GM21381 (cell line): ENCODE data around the gene CNTNAP1.
"Not testable (repeated sequence)": the region's sequence is repeated elsewhere in the genome, so short reads cannot be mapped to it uniquely, and the experiment has no call there.

Experiments
- ATAC-seq: cut with Tn5 transposase; IDR thresholded peaks from one replicate; pipeline ENCODE4 v1.9.1; 2021; ENCODE audit warnings: mild to moderate bottlenecking, moderate library complexity; ENCODE audit not compliant: unreplicated experiment

Gene CNTNAP1

GRCh38 chr17:42720996-42721583, 38.8 kb downstream of the CNTNAP1 start:
- ATAC-seq, result no peak

DNA sequence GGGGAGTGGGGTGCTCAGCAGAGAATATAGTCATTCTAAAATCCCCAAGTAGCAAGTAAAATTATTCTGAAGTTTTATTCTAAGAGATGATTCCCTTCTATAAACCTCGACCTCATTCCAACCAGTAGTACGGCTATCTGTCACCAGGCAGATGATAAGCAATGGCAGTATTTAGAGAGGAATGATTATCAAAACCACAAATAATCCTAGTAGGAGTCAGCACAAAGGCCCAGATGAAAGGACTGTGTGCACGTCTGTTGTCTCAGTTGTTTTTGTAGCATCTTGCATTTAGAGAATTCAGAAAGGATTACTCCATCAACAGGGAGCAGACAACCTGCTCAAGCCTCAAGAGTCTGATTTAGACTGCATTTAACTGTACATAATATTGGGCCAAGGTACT, 41.3 kb downstream of the CNTNAP1 start:
- ATAC-seq, result no peak

GRCh38 chr17:42725143-42725542, 42.8 kb downstream of the CNTNAP1 start:
- no peak for ATAC-seq

DNA sequence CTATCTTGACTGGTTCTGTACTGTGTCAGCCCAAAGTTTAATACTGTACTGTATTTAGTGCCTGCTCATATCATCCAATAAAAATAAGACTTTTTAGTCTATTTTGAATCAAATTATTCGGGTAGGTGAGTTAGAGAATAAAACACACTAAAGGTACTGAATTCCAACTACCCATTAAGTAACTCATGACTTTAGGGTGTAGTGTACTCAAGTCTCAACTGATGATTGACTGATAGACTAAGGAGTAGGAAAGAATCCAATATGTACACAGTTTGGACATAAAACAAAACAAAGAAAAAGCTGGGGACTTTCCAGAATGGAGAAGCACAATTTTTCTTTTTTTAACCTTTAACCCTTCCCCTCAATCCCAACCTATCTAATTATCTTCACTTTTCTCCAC, 58.4 kb downstream of the CNTNAP1 start:
- ATAC-seq, result no peak

GRCh38 chr17:42742916-42743315, 60.6 kb downstream of the CNTNAP1 start:
- ATAC-seq, result not testable (repeated sequence)

DNA sequence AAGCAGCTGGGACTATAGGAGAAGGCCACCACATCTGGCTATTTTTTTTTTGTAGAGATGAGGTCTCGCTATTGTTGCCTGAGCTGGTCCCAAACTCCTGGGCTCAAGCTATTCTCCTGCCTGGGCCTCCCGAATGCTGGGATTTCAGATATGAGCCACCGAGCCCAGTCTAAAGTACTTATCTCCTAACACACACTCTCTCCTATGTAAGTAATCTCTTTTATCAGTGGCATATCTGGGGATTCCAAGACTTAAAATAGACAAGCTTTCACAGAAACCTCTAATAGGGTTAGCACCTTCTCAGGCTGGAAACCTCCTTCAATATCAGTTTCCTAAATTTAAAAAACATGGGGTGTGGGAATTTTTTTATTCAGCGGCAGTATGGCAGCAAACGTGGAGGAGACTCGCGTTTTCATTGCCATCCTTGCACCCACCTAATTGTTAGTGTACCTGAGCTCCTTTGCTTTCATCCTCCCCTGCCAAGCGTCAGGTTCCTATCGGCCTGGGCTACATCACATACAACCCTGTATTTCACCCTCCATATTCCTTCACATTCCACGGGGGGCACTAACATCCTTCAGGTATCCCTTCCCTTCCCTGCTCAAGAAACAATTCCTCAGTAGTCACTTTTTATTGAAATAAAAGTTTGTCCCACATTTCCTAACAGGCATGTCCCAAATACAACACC, 61.4 kb downstream of the CNTNAP1 start:
- ATAC-seq, result no peak

DNA sequence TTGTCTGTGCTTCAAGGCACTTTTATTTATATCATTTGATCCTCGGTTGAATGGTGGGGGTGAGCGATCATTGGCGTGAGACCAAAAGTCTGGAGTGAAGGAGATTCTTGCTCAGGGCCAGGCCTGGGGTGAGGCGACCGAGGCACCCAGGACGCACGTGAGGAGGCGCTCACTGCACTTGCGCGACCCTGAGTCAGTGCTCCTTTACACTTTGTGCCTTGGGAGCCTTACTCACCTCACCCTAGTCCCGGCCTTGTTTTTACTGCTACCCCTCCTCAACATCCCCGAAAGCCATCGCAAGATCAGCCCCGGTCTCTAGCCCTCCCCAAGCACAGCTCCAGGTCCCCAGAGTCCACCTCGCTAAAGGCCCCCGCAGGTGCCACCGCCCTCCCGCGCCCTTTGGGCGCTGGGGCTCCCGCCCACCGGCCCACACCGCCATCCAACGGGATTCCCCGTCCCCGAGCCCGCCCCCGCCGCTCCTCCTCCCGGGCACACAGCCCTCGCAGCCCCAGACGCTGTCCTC, 62.0 kb downstream of the CNTNAP1 start:
- ATAC-seq, result peak; percentile 39

DNA sequence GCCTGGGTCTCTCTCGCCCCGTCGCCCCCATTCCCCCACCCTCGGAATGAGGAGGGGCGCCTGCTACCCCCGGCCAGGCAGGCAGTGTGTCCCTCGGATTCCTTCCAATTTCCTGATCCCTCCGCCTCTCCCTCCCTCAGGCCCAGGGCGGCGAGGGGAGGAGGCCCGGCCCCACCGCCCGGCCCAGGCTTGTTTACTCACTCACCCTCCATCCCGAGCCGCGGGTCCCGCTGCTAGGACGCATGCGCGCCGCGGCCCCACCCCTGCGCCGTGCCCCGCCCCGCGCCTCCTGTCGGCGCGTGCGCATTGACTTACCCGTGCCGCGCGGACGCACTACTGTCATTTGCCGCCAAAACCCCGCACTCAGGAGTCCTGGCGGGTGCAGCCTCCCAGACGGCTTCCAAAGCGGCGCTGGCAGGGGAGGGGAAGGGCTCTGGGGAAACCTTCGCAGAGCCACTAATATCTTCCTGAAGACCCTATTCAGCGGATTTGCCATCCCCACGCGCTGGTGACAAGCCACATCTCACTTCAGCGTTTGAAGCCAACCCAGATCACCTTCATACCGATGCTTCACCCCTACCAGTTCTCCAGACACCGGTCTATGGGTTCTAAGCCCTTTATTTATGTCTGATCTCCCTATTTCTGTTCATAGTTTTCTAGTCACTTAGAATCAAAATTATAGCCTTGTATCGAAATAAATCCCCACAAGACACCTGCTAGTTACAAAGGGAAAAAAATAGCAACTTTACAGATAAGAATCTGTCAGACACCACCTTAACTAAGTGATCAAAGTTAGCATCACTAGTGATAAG, 62.7 kb downstream of the CNTNAP1 start, which contains the start of gene EZH1:
Gene EZH1, minus strand, starts transcription at position 235 of the 812 bp plus-strand sequence. CDS start 16,099 bp downstream, outside the sequence.
- peak; percentile 78 for ATAC-seq

GRCh38 chr17:42748202-42748907, 66.0 kb downstream of the CNTNAP1 start:
- no peak for ATAC-seq

- no peak for ATAC-seq
Measured at GRCh38 chr17:42748908-42749798, 66.8 kb downstream of the CNTNAP1 start.
